ENCODE data around the gene CPT1B.

DNA sequence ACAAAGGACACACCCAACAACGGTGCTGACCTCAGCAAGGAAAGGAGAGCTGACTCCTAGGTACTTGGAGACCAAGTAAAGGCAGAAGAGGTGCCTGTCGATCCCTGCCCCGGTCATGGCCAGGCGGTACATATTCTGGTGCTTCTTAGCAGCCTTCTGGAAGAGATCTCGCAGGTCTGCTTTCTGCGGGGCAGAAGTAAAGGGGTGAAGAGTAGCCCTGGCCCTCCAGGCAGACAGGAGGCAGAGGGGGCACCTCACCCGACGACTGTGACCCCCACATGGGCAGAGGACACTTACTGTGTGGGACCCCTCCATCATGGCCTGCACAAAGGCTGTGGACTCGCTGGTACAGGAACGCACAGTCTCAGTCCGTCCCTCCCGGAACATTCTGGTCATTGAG lies 7.4 kb downstream of the CPT1B start:
- TF ChIP-seq CTCF (IDR thresholded peaks at IDR 0.05 in 4 of 5, conservative IDR thresholded peaks at IDR 0.05 in 1 of 5) (no peak), POLR2A (IDR thresholded peaks at IDR 0.05) (no peak)
